Bronchial epithelial cell (primary cell): ENCODE data around the gene UGGT2. TPM values are rescaled to one million over a fixed set of nuclear protein-coding genes. Genes with fewer than 3 reads are reported as not detected.
"Not testable (repeated sequence)": the region's sequence is repeated elsewhere in the genome, so short reads cannot be mapped to it uniquely, and the experiment has no call there.

Experiments used
- DNase-seq: peaks from one replicate; pipeline ENCODE4 v3.0.0-alpha.2; 2010; ENCODE audit warnings: low read depth
- FAIRE-seq: peaks from 2 replicates; lab custom pipeline; 2011; peaks lifted over from hg19 to GRCh38; lab: Jason Lieb, UNC
- H3K27me3 ChIP-seq: 2 replicates; pipeline ENCODE4 v1.5.1; 2011; ENCODE audit warnings: low read length; ENCODE audit not compliant: control insufficient read depth, insufficient read depth
- H3K36me3 ChIP-seq: 2 replicates; pipeline ENCODE4 v1.5.1; 2011; ENCODE audit warnings: low read length; ENCODE audit not compliant: control insufficient read depth, insufficient read depth
- H3K4me3 ChIP-seq: 2 replicates; pipeline ENCODE4 v1.5.1; 2011; ENCODE audit warnings: mild to moderate bottlenecking, low read depth, low read length, control low read depth
- total RNA-seq: library from RNA; depleted of rRNA; stranded (reverse); fragments of >200 nt; gene quantifications from 2 replicates; pipeline ENCODE4 v1.2.1, GENCODE V29; 2014
- TF ChIP-seq, protein P1 (sequence below): IDR thresholded peaks from 2 replicates; pipeline ENCODE4 v1.5.1; 2011; ENCODE audit warnings: mild to moderate bottlenecking, moderate library complexity, low read length, control low read depth, inconsistent platforms; ENCODE audit not compliant: insufficient read depth, severe bottlenecking

Gene UGGT2
- total RNA-seq, 1 donor from 2014 or later, result 25.3 TPM

DNA sequence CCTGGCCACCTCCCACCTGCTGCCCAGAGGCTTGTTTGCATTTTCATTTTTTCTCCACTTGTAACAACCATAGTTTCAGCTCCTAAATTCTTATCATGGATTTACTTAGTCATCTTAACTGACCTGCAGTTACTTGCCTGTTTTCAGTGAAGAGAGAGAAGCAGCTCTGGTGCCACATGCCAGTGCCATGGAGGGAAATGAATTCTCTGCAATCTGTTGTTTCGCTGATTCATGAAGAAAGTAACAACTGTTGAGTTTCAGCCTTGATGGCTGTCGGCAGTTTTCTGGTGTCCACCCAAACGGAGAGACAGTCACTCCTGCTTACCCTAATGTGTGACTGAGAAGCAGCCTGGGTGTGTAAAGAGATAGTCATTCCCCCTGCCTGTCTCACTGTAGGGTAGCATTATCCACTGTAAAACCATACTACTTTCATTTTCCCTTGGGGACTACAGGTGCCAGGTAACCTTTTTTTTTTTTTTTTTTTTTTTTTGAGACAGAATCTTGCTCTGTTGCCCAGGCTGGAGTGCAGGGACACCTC, 260.1 kb downstream of the UGGT2 start:
- peak; percentile 91 for DNase-seq
- peak; percentile 36 for FAIRE-seq
- Histone ChIP-seq H3K4me3 (no peak overlapping the region), H3K27me3 (no peaks in the 10 kb centered on the region), H3K36me3 (peaks cover 1% of the 10 kb centered on the region)
- TF ChIP-seq, protein P1, sequence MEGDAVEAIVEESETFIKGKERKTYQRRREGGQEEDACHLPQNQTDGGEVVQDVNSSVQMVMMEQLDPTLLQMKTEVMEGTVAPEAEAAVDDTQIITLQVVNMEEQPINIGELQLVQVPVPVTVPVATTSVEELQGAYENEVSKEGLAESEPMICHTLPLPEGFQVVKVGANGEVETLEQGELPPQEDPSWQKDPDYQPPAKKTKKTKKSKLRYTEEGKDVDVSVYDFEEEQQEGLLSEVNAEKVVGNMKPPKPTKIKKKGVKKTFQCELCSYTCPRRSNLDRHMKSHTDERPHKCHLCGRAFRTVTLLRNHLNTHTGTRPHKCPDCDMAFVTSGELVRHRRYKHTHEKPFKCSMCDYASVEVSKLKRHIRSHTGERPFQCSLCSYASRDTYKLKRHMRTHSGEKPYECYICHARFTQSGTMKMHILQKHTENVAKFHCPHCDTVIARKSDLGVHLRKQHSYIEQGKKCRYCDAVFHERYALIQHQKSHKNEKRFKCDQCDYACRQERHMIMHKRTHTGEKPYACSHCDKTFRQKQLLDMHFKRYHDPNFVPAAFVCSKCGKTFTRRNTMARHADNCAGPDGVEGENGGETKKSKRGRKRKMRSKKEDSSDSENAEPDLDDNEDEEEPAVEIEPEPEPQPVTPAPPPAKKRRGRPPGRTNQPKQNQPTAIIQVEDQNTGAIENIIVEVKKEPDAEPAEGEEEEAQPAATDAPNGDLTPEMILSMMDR, result no peak

DNA sequence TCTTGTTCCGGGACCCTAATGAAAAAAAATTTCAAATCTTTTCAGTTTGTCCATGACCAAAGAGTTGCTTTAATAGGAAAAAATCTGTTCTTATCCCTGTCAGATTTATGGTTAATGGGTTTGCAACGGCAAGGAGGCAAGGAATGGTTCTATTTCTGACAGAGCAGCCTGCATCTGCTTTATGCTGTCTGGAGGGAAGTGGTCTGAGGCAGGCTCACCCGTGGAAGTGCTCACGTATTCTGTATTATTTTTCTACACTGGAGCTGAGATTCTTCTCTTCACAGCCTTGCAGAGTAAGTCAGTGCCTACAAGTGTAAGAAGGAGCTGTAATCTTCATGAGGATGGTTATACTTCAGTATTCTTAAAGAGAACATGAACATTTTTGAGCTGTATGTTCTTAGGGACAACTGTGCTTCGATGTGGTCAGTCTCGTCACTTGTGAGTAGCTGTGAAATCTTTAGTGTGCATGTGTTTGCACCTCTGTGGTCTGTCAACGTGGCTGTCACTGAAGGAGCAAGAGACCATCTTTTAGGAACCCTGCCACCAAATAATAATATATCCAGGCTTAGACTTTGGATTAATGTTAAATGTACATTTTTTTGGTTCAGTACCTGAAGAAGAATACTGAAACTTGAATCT, 262.0 kb downstream of the UGGT2 start:
- Histone ChIP-seq H3K4me3 (no peak overlapping the region), H3K27me3 (no peaks in the 10 kb centered on the region), H3K36me3 (peaks cover 1% of the 10 kb centered on the region)
- FAIRE-seq (no peak), DNase-seq (no peak)
- TF ChIP-seq, protein P1, result no peak

DNA sequence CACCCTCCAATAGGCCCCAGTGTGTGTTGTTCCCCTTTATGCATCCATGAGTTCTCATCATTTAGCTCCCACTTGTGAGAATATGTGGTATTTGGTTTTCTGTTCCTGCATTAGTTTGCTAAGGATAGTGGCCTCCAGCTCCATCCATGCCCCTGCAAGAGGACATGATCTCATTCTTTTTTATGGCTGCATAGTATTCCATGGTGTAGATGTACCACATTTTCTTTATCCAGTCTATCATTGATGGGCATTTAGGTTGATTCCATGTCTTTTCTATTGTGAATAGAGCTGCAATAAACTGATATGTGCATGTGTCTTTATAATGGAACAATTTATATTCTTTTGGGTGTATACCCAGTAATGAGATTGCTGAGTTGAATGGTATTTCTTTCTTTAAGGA, 263.9 kb downstream of the UGGT2 start:
- H3K27me3 ChIP-seq, DNase-seq, FAIRE-seq, H3K4me3 ChIP-seq, H3K36me3 ChIP-seq: not testable (repeated sequence)

DNA sequence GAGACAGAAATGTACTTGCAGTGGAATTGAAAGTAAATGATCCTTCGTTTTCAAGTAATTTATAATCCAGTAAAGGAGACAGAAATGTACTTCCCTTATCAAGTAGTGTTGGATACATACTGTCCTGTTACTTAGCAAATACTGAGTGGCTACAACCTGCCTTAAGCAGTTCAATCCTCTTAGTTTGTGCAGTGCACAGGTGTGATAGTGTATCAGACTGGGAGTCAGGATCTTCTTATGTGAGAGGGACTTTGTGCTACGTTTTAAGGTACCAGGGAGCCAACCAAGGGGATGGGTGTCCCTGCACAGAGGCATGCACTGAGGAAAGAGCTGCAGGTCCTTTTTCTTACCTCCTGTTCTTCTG, 265.1 kb downstream of the UGGT2 start:
- FAIRE-seq, result no peak
- no peak overlapping the region for H3K4me3 ChIP-seq
- DNase-seq, result no peak
- no peaks in the 10 kb centered on the region for H3K27me3 ChIP-seq
- TF ChIP-seq, protein P1, result no peak
- peaks cover 1% of the 10 kb centered on the region for H3K36me3 ChIP-seq

DNA sequence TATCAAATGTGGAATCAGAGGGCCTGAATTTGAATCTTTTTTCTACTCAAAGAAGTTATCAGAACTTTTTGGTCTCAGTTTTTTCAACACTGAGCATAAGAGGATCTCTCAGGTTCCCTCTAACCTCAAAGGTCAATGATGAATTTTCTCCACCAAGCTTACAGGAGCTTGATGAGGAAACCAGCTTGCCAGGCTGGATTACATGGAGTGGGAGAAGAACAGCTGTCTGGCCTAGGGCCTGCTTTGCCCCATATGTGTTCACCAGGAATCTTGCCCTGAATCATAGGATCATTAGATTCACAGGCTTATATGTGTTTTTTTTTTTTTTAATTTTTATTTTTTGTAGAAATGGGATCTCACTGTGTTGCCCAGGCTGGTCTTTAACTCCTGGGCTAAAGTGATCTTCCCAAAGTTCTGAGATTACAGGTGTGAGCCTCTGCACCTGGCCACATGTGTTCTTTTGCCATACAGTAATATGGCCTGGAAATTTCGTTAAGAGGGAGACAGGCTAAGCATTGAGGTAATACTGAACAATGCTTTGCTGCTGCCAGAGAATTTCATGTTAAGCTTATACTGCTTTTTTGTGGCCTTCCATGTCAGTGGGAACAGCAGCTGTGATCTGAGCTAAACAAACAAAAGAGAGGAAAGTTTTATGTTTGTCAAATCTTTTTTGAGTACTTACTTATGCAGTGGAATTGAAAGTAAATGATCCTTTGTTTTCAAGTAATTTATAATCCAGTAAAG, 265.7 kb downstream of the UGGT2 start:
- Histone ChIP-seq H3K36me3 (peaks cover 1% of the 10 kb centered on the region), H3K4me3 (no peak overlapping the region), H3K27me3 (no peaks in the 10 kb centered on the region)
- TF ChIP-seq, protein P1, result no peak
- DNase-seq, result no peak
- no peak for FAIRE-seq

DNA sequence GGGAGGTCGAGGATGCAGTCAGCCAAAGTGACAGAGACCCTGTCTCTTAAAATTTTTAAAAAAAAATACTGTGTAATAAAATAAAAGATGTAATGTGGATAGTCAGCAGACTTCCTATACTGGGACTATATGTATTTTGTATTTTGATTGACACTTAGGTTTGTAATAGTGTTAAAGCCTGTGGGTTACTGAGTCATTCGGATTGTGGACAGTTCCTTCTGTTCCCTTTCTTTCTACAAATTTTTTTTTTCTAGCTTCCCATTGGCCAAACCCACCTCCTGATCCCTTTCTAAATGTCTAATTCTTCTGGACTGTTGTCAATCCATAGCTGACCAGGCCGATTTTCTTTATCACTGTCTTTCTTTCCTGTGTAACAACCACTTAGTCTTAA, 268.3 kb downstream of the UGGT2 start:
- Histone ChIP-seq H3K27me3 (no peaks in the 10 kb centered on the region), H3K36me3 (peaks cover 3% of the 10 kb centered on the region), H3K4me3 (no peak overlapping the region)
- FAIRE-seq, result no peak
- DNase-seq, result peak; percentile 60
- TF ChIP-seq, protein P1, result no peak
